ENCODE results near the gene ABAT. TPM values are rescaled to one million over a fixed set of nuclear protein-coding genes. Genes with fewer than 3 reads are reported as not detected.

The ABAT gene
- polyA plus RNA-seq, 2 of the 4 experiments (the other 2 are of a cell fraction), result 0.68 to 1.2 TPM

GRCh38 chr16:8725513-8726178 is 51.2 kb downstream of the ABAT start (continued):
- TF ChIP-seq MAX (IDR thresholded peaks at IDR 0.05) (no peak), HOXB13 (CRISPR knock-in tag; IDR thresholded peaks at IDR 0.05; ENCODE audit: low read depth) (no peak), SREBF2 (IDR thresholded peaks at IDR 0.05) (no peak)

- POLR2A ChIA-PET, result no interaction called here
- H3K4me3 ChIP-seq, result no peak overlapping the region
- FAIRE-seq (no peak), DNase-seq (ENCODE audit: low read depth in 1 of 2, low spot score in 1 of 2) (no peak), ATAC-seq (no peak)
- no peaks in the 10 kb centered on the region for H3K4me1 ChIP-seq
- WGBS (ENCODE audit: missing lambda C conversion rate), result 24% methylated on average over 9 of the region's 9 CpGs
- H3K27ac ChIP-seq, result no peak overlapping the region
- TF ChIP-seq EP300 (IDR thresholded peaks at IDR 0.05) (no peak), BHLHE40 (IDR thresholded peaks at IDR 0.05; ENCODE audit: low read depth, low read length) (no peak), ELK1 (IDR thresholded peaks at IDR 0.05; ENCODE audit: low read depth, low read length) (no peak), HOXB5 (CRISPR knock-in tag; IDR thresholded peaks at IDR 0.05) (no peak), ESRRA (IDR thresholded peaks at IDR 0.05; ENCODE audit: borderline replicate concordance, low read length) (no peak), SREBF2 (IDR thresholded peaks at IDR 0.05) (no peak), MAX (IDR thresholded peaks at IDR 0.05) (no peak), HDAC2 (IDR thresholded peaks at IDR 0.05) (no peak), CHD4 (IDR thresholded peaks at IDR 0.05; ENCODE audit: borderline replicate concordance) (no peak), TFCP2L1 (CRISPR knock-in tag; IDR thresholded peaks at IDR 0.05) (no peak), RNF2 (IDR thresholded peaks at IDR 0.05; ENCODE audit: borderline replicate concordance, low read depth) (no peak)
- TF ChIP-seq, protein P1, sequence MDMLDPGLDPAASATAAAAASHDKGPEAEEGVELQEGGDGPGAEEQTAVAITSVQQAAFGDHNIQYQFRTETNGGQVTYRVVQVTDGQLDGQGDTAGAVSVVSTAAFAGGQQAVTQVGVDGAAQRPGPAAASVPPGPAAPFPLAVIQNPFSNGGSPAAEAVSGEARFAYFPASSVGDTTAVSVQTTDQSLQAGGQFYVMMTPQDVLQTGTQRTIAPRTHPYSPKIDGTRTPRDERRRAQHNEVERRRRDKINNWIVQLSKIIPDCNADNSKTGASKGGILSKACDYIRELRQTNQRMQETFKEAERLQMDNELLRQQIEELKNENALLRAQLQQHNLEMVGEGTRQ (IDR thresholded peaks at IDR 0.05), result no peak
- H3K4me2 ChIP-seq, result no peak overlapping the region
- CTCF ChIA-PET, result no interaction called here
- no peaks in the 10 kb centered on the region for H3K9me3 ChIP-seq
Measured at GRCh38 chr16:8727131-8727806, 52.9 kb downstream of the ABAT start.

- Histone ChIP-seq H3K4me2 (no peak overlapping the region), H3K27ac (no peak overlapping the region), H3K4me1 (no peaks in the 10 kb centered on the region), H3K9me3 (no peaks in the 10 kb centered on the region), H3K4me3 (no peak overlapping the region)
- DNase-seq (ENCODE audit: low read depth in 1 of 2, low spot score in 1 of 2) (no peak), ATAC-seq (no peak), FAIRE-seq (no peak)
- ChIA-PET POLR2A (no interaction called here), CTCF (no interaction called here)
- WGBS (ENCODE audit: missing lambda C conversion rate), result 50% methylated on average over 13 of the region's 13 CpGs
- TF ChIP-seq ZNF302 (CRISPR knock-in tag; IDR thresholded peaks at IDR 0.05) (no peak), PHF8 (IDR thresholded peaks at IDR 0.05; ENCODE audit: borderline replicate concordance, low read depth) (no peak), HDAC2 (IDR thresholded peaks at IDR 0.05) (no peak), ESRRA (IDR thresholded peaks at IDR 0.05; ENCODE audit: borderline replicate concordance, low read length) (no peak), ZFP36 (IDR thresholded peaks at IDR 0.05; ENCODE audit: borderline replicate concordance, partially characterized antibody) (no peak), JUN (IDR thresholded peaks at IDR 0.05) (no peak), MAFK (IDR thresholded peaks at IDR 0.05; ENCODE audit: partially characterized antibody) (no peak), GATA3 (IDR thresholded peaks at IDR 0.05; ENCODE audit: borderline replicate concordance) (no peak), CTCF (IDR thresholded peaks at IDR 0.05) (no peak), RAD21 (conservative IDR thresholded peaks at IDR 0.05 in 1 of 2, IDR thresholded peaks at IDR 0.05 in 1 of 2) (no peak), HMGXB4 (CRISPR knock-in tag; IDR thresholded peaks at IDR 0.05; ENCODE audit: borderline replicate concordance) (no peak), ZC3H11A (IDR thresholded peaks at IDR 0.05) (no peak)
- TF ChIP-seq, protein P2, sequence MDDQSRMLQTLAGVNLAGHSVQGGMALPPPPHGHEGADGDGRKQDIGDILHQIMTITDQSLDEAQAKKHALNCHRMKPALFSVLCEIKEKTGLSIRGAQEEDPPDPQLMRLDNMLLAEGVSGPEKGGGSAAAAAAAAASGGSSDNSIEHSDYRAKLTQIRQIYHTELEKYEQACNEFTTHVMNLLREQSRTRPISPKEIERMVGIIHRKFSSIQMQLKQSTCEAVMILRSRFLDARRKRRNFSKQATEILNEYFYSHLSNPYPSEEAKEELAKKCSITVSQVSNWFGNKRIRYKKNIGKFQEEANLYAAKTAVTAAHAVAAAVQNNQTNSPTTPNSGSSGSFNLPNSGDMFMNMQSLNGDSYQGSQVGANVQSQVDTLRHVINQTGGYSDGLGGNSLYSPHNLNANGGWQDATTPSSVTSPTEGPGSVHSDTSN (IDR thresholded peaks at IDR 0.05), result no peak
Measured at GRCh38 chr16:8727857-8728618, 53.6 kb downstream of the ABAT start.
